Endothelial cell of umbilical vein (primary cell): Measurements from ENCODE around the gene TRAPPC6A. TPM values are rescaled to one million over a fixed set of nuclear protein-coding genes. Genes with fewer than 3 reads are reported as not detected.

Experiments
- BruUV-seq: library from RNA; stranded (reverse); fragments of 400-500 nt; replicated peaks from 2 replicates; lab custom pipeline; 2021; lab: Mats Ljungman, UMichigan
- CTCF ChIA-PET: fragments of 300-600, 350-600 bp; sonication (Branson Sonifier 250); formaldehyde crosslinking; loops from one replicate; lab custom pipeline; 2021; ENCODE audit warnings: antibody characterized with exemption, inconsistent platforms; lab: Charles Lee
- POLR2A ChIA-PET: fragments of 300-600, 350-600 bp; sonication (Branson Sonifier 250); formaldehyde crosslinking; loops from one replicate; lab custom pipeline; 2021; ENCODE audit warnings: antibody characterized with exemption, inconsistent platforms; lab: Charles Lee
- DNase-seq: peaks from one replicate; pipeline ENCODE4 v3.0.0-alpha.2; 2011; ENCODE audit warnings: low read depth, low spot score
- FAIRE-seq: peaks from 2 replicates; lab custom pipeline; 2011; peaks lifted over from hg19 to GRCh38; lab: Jason Lieb, UNC
- H2AFZ ChIP-seq: 2 replicates; pipeline ENCODE4 v1.6.0; 2012; ENCODE audit warnings: low read depth, low read length, control low read depth, inconsistent platforms
- H3K27ac ChIP-seq: 2 replicates; pipeline ENCODE4 v1.5.1; 2011; ENCODE audit warnings: low read depth, mild to moderate bottlenecking, control low read depth, low read length, moderate library complexity; ENCODE audit not compliant: insufficient read depth
- H3K27me3 ChIP-seq, 2 experiments: 2 replicates each; pipeline versions ENCODE4 v1.6.0 to v1.6.1; 2011; ENCODE audit warnings: low read length in 2 of 2, mixed read lengths in 1 of 2; ENCODE audit not compliant: control insufficient read depth in 2 of 2, insufficient read depth in 2 of 2
- H3K36me3 ChIP-seq, 2 experiments: 2 replicates in 1 of 2; 3 replicates in 1 of 2; pipeline ENCODE4 v1.5.1; 2011; ENCODE audit warnings: low read length in 2 of 2, mild to moderate bottlenecking in 1 of 2, moderate library complexity in 1 of 2; ENCODE audit not compliant: control insufficient read depth in 2 of 2, insufficient read depth in 2 of 2; ENCODE audit errors: extremely low read depth in 1 of 2
- H3K4me1 ChIP-seq: 3 replicates; pipeline ENCODE4 v1.5.1; 2011; ENCODE audit warnings: mild to moderate bottlenecking, low read length; ENCODE audit not compliant: control insufficient read depth, insufficient read depth; ENCODE audit errors: extremely low read depth
- H3K4me2 ChIP-seq: 2 replicates; pipeline ENCODE4 v1.6.1; 2011; ENCODE audit warnings: low read length, control low read depth, mixed read lengths; ENCODE audit not compliant: insufficient read depth
- H3K4me3 ChIP-seq, 3 experiments: fragments of 200-600 bp in 1 of 3; sonication (generic), shearing (Covaris generic) in 1 of 3; replicated peaks in 1 of 3; 2 replicates each; pipeline ENCODE4 v1.5.1; 2011 to 2016; ENCODE audit warnings: control low read depth in 3 of 3, low read length in 3 of 3, mild to moderate bottlenecking in 2 of 3, inconsistent platforms in 1 of 3, low read depth in 1 of 3, moderate library complexity in 1 of 3; ENCODE audit not compliant: insufficient read depth in 1 of 3
- H3K79me2 ChIP-seq: 2 replicates; pipeline ENCODE4 v1.6.0; 2012; ENCODE audit warnings: low read length, inconsistent platforms; ENCODE audit not compliant: control insufficient read depth, insufficient read depth
- H3K9ac ChIP-seq: replicated peaks from 2 replicates; pipeline ENCODE3; 2011; ENCODE audit warnings: low read length, control low read depth; ENCODE audit not compliant: insufficient read depth; ENCODE audit errors: extremely low read depth
- H3K9me1 ChIP-seq: replicated peaks from 3 replicates; pipeline ENCODE4 v1.6.0; 2011; ENCODE audit warnings: mild to moderate bottlenecking, low read length; ENCODE audit not compliant: control insufficient read depth, insufficient read depth; ENCODE audit errors: extremely low read depth
- H3K9me3 ChIP-seq: replicated peaks from 2 replicates; pipeline ENCODE4 v1.5.1; 2012; ENCODE audit warnings: low read length, inconsistent platforms; ENCODE audit not compliant: control insufficient read depth, insufficient read depth
- H4K20me1 ChIP-seq: replicated peaks from 2 replicates; pipeline ENCODE3; 2011; ENCODE audit warnings: mild to moderate bottlenecking, low read length; ENCODE audit not compliant: control insufficient read depth, insufficient read depth; ENCODE audit errors: extremely low read depth
- EZH2 ChIP-seq: IDR thresholded peaks from 2 replicates; pipeline ENCODE4 v1.6.1; 2012; ENCODE audit warnings: borderline replicate concordance, low read depth, mild to moderate bottlenecking, moderate library complexity, low read length, inconsistent platforms; ENCODE audit not compliant: severe bottlenecking
- FOS ChIP-seq: IDR thresholded peaks from 2 replicates; pipeline ENCODE4 v1.6.1; 2011; ENCODE audit warnings: mild to moderate bottlenecking, low read length, moderate library complexity, borderline replicate concordance; ENCODE audit not compliant: insufficient read depth
- GATA2 ChIP-seq: IDR thresholded peaks from 2 replicates; pipeline ENCODE4 v1.7.0; 2011; ENCODE audit warnings: low read depth, mild to moderate bottlenecking, moderate library complexity, mixed read lengths, low read length; ENCODE audit not compliant: insufficient read length, insufficient read depth
- JUN ChIP-seq: IDR thresholded peaks from 2 replicates; pipeline ENCODE4 v1.6.1; 2011; ENCODE audit warnings: borderline replicate concordance, low read depth; ENCODE audit not compliant: insufficient read length, insufficient read depth
- MYC ChIP-seq: IDR thresholded peaks from one replicate; pipeline ENCODE4 v1.6.1; 2011; ENCODE audit warnings: mild to moderate bottlenecking, low read depth, low read length
- POLR2A ChIP-seq: IDR thresholded peaks from 2 replicates; pipeline ENCODE4 v1.6.1; 2012; ENCODE audit warnings: low read depth, mild to moderate bottlenecking, control low read depth, low read length
- POLR2AphosphoS5 ChIP-seq: IDR thresholded peaks from 2 replicates; pipeline ENCODE4 v1.6.1; 2012; ENCODE audit warnings: low read depth, mild to moderate bottlenecking, control low read depth, low read length, moderate library complexity; ENCODE audit not compliant: insufficient read depth
- dilution Hi-C: fragments of 300-500 bp; cut with MboI; formaldehyde crosslinking; loops from one replicate; pipeline ENCODE4 v1.15.0; 2019; ENCODE audit warnings: low sequenced_read_pairs; ENCODE audit not compliant: extremely low pct_ligation_motif_present
- intact Hi-C: fragments of 100-400 bp; cut with micrococcal nuclease; formaldehyde crosslinking; loops from one replicate; pipeline ENCODE4 v1.10.0; 2022
- polyA plus RNA-seq, 4 experiments: library from polyadenylated mRNA; depleted of rRNA in 3 of 4; stranded (reverse) in 3 of 4; unstranded in 1 of 4; fragments of >200 nt; gene quantifications; 2 replicates each; pipeline versions ENCODE4 v1.2.1 to v1.2.3, GENCODE V29; 2011 to 2012; ENCODE audit warnings: missing spikeins in 1 of 4
- total RNA-seq: library from RNA; stranded (reverse); gene quantifications from 2 replicates; pipeline ENCODE4 v1.2.3, GENCODE V29; 2021
- TF ChIP-seq, protein P1 (sequence below), 2 donors: IDR thresholded peaks; 1 replicate in 1 of 2; 2 replicates in 1 of 2; pipeline ENCODE4 v1.5.1; 2011; ENCODE audit warnings: low read length in 2 of 2, mild to moderate bottlenecking in 2 of 2, moderate library complexity in 2 of 2, control low read depth in 1 of 2, inconsistent platforms in 1 of 2, low read depth in 1 of 2; ENCODE audit not compliant: insufficient read depth in 1 of 2; ENCODE audit errors: extremely low read depth in 1 of 2
- TF ChIP-seq, protein P2 (sequence below): IDR thresholded peaks from 2 replicates; pipeline ENCODE4 v1.6.1; 2011; ENCODE audit not compliant: insufficient read depth, insufficient read length

TRAPPC6A gene
- total and polyA plus RNA-seq, 2 donors (not counting 3 experiments of a cell fraction or from before 2014, with no cell fraction given) = 18.1 to 45.4 TPM

- FAIRE-seq (no peak), DNase-seq (no peak)
- TF ChIP-seq, protein P1, sequence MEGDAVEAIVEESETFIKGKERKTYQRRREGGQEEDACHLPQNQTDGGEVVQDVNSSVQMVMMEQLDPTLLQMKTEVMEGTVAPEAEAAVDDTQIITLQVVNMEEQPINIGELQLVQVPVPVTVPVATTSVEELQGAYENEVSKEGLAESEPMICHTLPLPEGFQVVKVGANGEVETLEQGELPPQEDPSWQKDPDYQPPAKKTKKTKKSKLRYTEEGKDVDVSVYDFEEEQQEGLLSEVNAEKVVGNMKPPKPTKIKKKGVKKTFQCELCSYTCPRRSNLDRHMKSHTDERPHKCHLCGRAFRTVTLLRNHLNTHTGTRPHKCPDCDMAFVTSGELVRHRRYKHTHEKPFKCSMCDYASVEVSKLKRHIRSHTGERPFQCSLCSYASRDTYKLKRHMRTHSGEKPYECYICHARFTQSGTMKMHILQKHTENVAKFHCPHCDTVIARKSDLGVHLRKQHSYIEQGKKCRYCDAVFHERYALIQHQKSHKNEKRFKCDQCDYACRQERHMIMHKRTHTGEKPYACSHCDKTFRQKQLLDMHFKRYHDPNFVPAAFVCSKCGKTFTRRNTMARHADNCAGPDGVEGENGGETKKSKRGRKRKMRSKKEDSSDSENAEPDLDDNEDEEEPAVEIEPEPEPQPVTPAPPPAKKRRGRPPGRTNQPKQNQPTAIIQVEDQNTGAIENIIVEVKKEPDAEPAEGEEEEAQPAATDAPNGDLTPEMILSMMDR (IDR thresholded peaks at IDR 0.05; ENCODE audit: extremely low read depth in 1 of 2, insufficient read depth in 1 of 2, low read depth in 1 of 2, low read length in 2 of 2) = no peak
- no peak for TF ChIP-seq POLR2AphosphoS5
- TF ChIP-seq, protein P2, sequence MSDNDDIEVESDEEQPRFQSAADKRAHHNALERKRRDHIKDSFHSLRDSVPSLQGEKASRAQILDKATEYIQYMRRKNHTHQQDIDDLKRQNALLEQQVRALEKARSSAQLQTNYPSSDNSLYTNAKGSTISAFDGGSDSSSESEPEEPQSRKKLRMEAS = no peak
- no peak for TF ChIP-seq EZH2
- no peak for TF ChIP-seq GATA2
- TF ChIP-seq JUN = no peak
- TF ChIP-seq POLR2A = no peak
- no peak for TF ChIP-seq FOS
- no peak for TF ChIP-seq MYC
- H3K4me1 ChIP-seq = peaks cover 4% of the 10 kb centered on the region
- ChIA-PET POLR2A (no interaction called here), CTCF (no interaction called here)
- no TSS peak for BruUV-seq
- no peaks in the 10 kb centered on the region for H3K9me1 ChIP-seq
- dilution Hi-C loops (no loop called here), intact Hi-C loops (loop anchor here (5.0 kb wide), 1 partner anchor 37 kb away; the partner anchor contains the start of gene PPP1R37)
- no peak overlapping the region for H2AFZ ChIP-seq
- no peaks in the 10 kb centered on the region for H3K9me3 ChIP-seq
- no peaks in the 10 kb centered on the region for H4K20me1 ChIP-seq
- H3K79me2 ChIP-seq = peaks cover 30% of the 10 kb centered on the region
- H3K36me3 ChIP-seq = no peaks in the 10 kb centered on the region
- H3K27me3 ChIP-seq = no peaks in the 10 kb centered on the region
- no peak overlapping the region for H3K9ac ChIP-seq
- no peak overlapping the region for H3K27ac ChIP-seq
- no peak overlapping the region for H3K4me2 ChIP-seq
- H3K4me3 ChIP-seq = no peak overlapping the region
Measured at GRCh38 chr19:45128806-45129205, 49.2 kb downstream of the TRAPPC6A start.
